HG03139 (cell line): ENCODE results near the gene DNMT3L.
"Not testable (repeated sequence)": the region's sequence is repeated elsewhere in the genome, so short reads cannot be mapped to it uniquely, and the experiment has no call there.

ENCODE experiments used
- ATAC-seq: cut with Tn5 transposase; IDR thresholded peaks from one replicate; pipeline ENCODE4 v1.9.1; 2021; ENCODE audit not compliant: unreplicated experiment

Gene DNMT3L

DNA sequence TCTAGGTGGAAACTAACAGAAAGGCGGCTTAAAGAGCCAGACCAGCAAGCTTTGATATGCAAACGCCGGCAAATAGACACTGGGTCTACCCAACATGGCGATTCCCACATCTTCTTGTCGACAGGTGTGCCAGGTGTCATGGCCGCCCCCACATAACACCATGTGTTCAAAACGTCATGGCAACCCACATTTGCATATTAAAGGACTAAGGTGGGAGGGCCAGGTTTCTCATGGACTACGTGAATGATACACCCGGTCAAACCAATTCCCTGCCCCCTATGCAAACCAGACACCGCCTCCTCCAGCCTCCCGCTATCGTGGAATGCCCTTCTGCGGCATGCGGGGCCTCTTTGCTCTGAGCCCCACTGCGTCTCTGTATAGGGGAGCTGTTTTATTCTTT is 62.2 kb downstream of the DNMT3L start:
- ATAC-seq, result no peak

DNA sequence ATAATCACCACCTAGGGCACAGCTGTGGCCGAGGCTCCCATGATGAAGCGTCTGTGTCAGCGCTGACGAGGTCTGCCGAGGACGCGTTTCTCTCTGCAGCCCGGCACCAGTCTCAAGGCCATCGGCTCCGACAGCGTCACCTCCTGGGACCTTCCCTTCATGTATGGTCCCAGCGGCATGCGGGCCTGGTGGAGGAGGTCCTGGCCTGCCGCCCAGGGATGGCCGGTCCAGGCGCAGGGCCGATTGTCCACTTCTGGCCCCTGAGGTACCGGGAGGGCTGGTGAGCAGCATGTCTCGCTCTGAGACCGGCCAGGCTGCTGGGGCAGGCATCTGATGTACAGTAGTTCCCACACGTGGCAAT is 64.6 kb downstream of the DNMT3L start:
- ATAC-seq, result not testable (repeated sequence)
